PC-3 (cell line): ENCODE results near the gene ITGAE. TPM values are rescaled to one million over a fixed set of nuclear protein-coding genes. Genes with fewer than 3 reads are reported as not detected.

ENCODE experiments used
- ATAC-seq: fragments of 200-7000 bp; cut with Tn5 transposase; 2 replicates; pipeline ENCODE4 v1.9.1; 2020; ENCODE audit warnings: mild to moderate bottlenecking, moderate library complexity
- BruUV-seq: library from RNA; stranded (reverse); fragments of 400-500 nt; replicated peaks from 2 replicates; lab custom pipeline; 2021; lab: Mats Ljungman, UMichigan
- CTCF ChIA-PET: fragments of 300-600 bp; sonication (Branson Sonifier 250); formaldehyde crosslinking; loops from one replicate; lab custom pipeline; 2022; ENCODE audit warnings: antibody characterized with exemption; lab: Charles Lee
- POLR2A ChIA-PET: fragments of 300-600 bp; sonication (Branson Sonifier 250); formaldehyde crosslinking; loops from one replicate; lab custom pipeline; 2022; ENCODE audit warnings: antibody characterized with exemption; ENCODE audit not compliant: unreplicated experiment; lab: Charles Lee
- DNase-seq: peaks from one replicate; pipeline ENCODE4 v3.0.0-alpha.2; 2015
- H2AFZ ChIP-seq: fragments of 300-600 bp; sonication (generic); 2 replicates; pipeline ENCODE4 v1.6.0; 2016; ENCODE audit warnings: antibody characterized with exemption, low read length
- H3F3A ChIP-seq: fragments of 300-600 bp; sonication (generic); one replicate; pipeline ENCODE4 v1.6.0; 2017; ENCODE audit warnings: antibody characterized with exemption, low read length, control low read depth, mild to moderate bottlenecking; ENCODE audit not compliant: unreplicated experiment
- H3K27ac ChIP-seq: fragments of 300-600 bp; sonication (generic); 2 replicates; pipeline ENCODE4 v1.5.1; 2016; ENCODE audit warnings: mild to moderate bottlenecking, low read length
- H3K27me3 ChIP-seq: fragments of 300-600 bp; sonication (generic); 2 replicates; pipeline ENCODE4 v1.6.1; 2016; ENCODE audit warnings: low read length, mixed read lengths
- H3K36me3 ChIP-seq: fragments of 300-600 bp; sonication (generic); 2 replicates; pipeline ENCODE4 v1.6.1; 2016; ENCODE audit warnings: low read depth, mixed run types, low read length, mixed read lengths
- H3K4me1 ChIP-seq: fragments of 300-600 bp; sonication (generic); 2 replicates; pipeline ENCODE4 v1.5.1; 2016; ENCODE audit warnings: low read length; ENCODE audit not compliant: insufficient read depth
- H3K4me2 ChIP-seq: fragments of 300-600 bp; sonication (generic); 2 replicates; pipeline ENCODE4 v1.6.0; 2016; ENCODE audit warnings: low read length
- H3K4me3 ChIP-seq: fragments of 300-600 bp; sonication (generic); 2 replicates; pipeline ENCODE4 v1.5.1; 2016; ENCODE audit warnings: mild to moderate bottlenecking, low read length, mixed read lengths
- H3K79me2 ChIP-seq: fragments of 300-600 bp; sonication (generic); 2 replicates; pipeline ENCODE4 v1.6.1; 2017; ENCODE audit warnings: low read length, mixed read lengths
- H3K9ac ChIP-seq: fragments of 300-600 bp; sonication (generic); 2 replicates; pipeline ENCODE4 v1.6.0; 2016; ENCODE audit warnings: mild to moderate bottlenecking, low read length
- H3K9me2 ChIP-seq: fragments of 300-600 bp; sonication (generic); replicated peaks from 2 replicates; pipeline ENCODE4 v1.6.1; 2016; ENCODE audit warnings: mixed run types, low read length, mixed read lengths
- H3K9me3 ChIP-seq: fragments of 300-600 bp; sonication (generic); 2 replicates; pipeline ENCODE4 v1.6.1; 2016; ENCODE audit warnings: low read length, mixed read lengths
- H4K20me1 ChIP-seq: fragments of 300-600 bp; sonication (generic); 2 replicates; pipeline ENCODE4 v1.6.1; 2016; ENCODE audit warnings: low read length, mixed read lengths
- EZH2 ChIP-seq: fragments of 300-600 bp; sonication (generic); IDR thresholded peaks from one replicate; pipeline ENCODE4 v1.6.1; 2017; ENCODE audit warnings: antibody characterized with exemption, mild to moderate bottlenecking, low read length; ENCODE audit not compliant: unreplicated experiment
- EZH2phosphoT487 ChIP-seq: fragments of 300-600 bp; sonication (generic); IDR thresholded peaks from 2 replicates; pipeline ENCODE4 v1.6.1; 2018; ENCODE audit warnings: mild to moderate bottlenecking, antibody characterized with exemption, low read length, borderline replicate concordance
- intact Hi-C: fragments of 100-400 bp; cut with micrococcal nuclease; formaldehyde crosslinking; loops from 2 replicates; pipeline ENCODE4 v1.9.0; 2023
- total RNA-seq: library from RNA; depleted of rRNA; stranded (reverse); fragments of >200 nt; gene quantifications from 2 replicates; pipeline ENCODE4 v1.2.3, GENCODE V29; 2014
- TF ChIP-seq, protein P1 (sequence below): fragments of 300-600 bp; sonication (generic); conservative IDR thresholded peaks from 2 replicates; pipeline ENCODE4 v1.5.1; 2017; ENCODE audit warnings: antibody characterized with exemption, low read depth, mild to moderate bottlenecking, low read length

Gene ITGAE
- total RNA-seq, 1 experiment from 2014 or later, result 42.0 TPM

GRCh38 chr17:3699951-3700350, 101.0 kb downstream of the ITGAE start:
- no peaks in the 10 kb centered on the region for H3K9me3 ChIP-seq
- H3K27ac ChIP-seq, result no peak overlapping the region
- CTCF ChIA-PET, result no interaction called here

DNA sequence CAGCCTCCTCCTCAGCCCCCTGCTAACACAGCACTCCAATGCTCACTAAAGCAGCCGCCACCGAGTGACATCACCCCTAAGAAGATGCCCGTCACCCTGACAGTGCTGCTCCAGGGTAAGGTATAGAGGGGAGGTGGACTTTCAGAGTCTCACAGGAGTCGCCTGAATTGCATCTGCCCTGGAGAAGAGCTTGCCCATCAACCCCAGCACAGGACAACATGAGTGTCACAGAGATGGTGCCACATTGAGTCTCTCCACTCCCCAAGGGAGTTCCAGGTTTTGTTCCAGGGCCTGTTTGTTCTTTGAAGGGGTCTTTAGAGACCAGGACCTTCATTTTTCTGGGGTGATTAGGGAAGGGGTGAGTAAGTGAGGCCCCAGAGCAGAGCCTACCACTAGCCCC, 102.8 kb downstream of the ITGAE start:
- intact Hi-C loops, result no loop called here
- 0 out of 2 replicates have a peak, but pooled peaks cover 4% of the 10 kb centered on the region for H3K79me2 ChIP-seq
- no peak overlapping the region for H3K27ac ChIP-seq
- no TSS peak for BruUV-seq
- no peaks in the 10 kb centered on the region for H3K9me2 ChIP-seq
- H3K9me3 ChIP-seq, result no peaks in the 10 kb centered on the region
- POLR2A ChIA-PET, result no interaction called here
- H3F3A ChIP-seq, result no peaks in the 10 kb centered on the region
- no peaks in the 10 kb centered on the region for H4K20me1 ChIP-seq
- H3K27me3 ChIP-seq, result no peaks in the 10 kb centered on the region
- H3K4me2 ChIP-seq, result no peak overlapping the region
- H2AFZ ChIP-seq, result no peak overlapping the region
- TF ChIP-seq EZH2phosphoT487 (no peak), EZH2 (no peak)
- TF ChIP-seq, protein P1, sequence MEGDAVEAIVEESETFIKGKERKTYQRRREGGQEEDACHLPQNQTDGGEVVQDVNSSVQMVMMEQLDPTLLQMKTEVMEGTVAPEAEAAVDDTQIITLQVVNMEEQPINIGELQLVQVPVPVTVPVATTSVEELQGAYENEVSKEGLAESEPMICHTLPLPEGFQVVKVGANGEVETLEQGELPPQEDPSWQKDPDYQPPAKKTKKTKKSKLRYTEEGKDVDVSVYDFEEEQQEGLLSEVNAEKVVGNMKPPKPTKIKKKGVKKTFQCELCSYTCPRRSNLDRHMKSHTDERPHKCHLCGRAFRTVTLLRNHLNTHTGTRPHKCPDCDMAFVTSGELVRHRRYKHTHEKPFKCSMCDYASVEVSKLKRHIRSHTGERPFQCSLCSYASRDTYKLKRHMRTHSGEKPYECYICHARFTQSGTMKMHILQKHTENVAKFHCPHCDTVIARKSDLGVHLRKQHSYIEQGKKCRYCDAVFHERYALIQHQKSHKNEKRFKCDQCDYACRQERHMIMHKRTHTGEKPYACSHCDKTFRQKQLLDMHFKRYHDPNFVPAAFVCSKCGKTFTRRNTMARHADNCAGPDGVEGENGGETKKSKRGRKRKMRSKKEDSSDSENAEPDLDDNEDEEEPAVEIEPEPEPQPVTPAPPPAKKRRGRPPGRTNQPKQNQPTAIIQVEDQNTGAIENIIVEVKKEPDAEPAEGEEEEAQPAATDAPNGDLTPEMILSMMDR, result no peak
- no peak for DNase-seq
- H3K36me3 ChIP-seq, result no peaks in the 10 kb centered on the region
- H3K9ac ChIP-seq, result no peak overlapping the region
- CTCF ChIA-PET, result no interaction called here
- no peak overlapping the region for H3K4me3 ChIP-seq
- peaks cover 4% of the 10 kb centered on the region; the same call in 1 of the 2 replicates for H3K4me1 ChIP-seq
- ATAC-seq, result no peak

More at GRCh38 chr17:3699951-3700350, 101.0 kb downstream of the ITGAE start:
- Histone ChIP-seq H3K9ac (no peak overlapping the region), H3K36me3 (no peaks in the 10 kb centered on the region), H3K4me1 (0 out of 2 replicates have a peak, but pooled peaks cover 4% of the 10 kb centered on the region), H3K79me2 (no peaks in the 10 kb centered on the region), H2AFZ (no peak overlapping the region), H3F3A (no peaks in the 10 kb centered on the region), H3K27me3 (no peaks in the 10 kb centered on the region), H4K20me1 (no peaks in the 10 kb centered on the region), H3K9me2 (no peaks in the 10 kb centered on the region), H3K4me2 (no peak overlapping the region), H3K4me3 (no peak overlapping the region)
- no peak for ATAC-seq
- POLR2A ChIA-PET, result no interaction called here
- DNase-seq, result no peak
- TF ChIP-seq EZH2phosphoT487 (no peak), EZH2 (no peak)
- TF ChIP-seq, protein P1, result no peak
- intact Hi-C loops, result no loop called here
- no TSS peak for BruUV-seq

GRCh38 chr17:3697103-3697476, 103.9 kb downstream of the ITGAE start:
- Histone ChIP-seq H3K9ac (no peak overlapping the region), H3K9me2 (no peaks in the 10 kb centered on the region), H3K79me2 (0 out of 2 replicates have a peak, but pooled peaks cover 4% of the 10 kb centered on the region), H3K36me3 (no peaks in the 10 kb centered on the region), H3K9me3 (no peaks in the 10 kb centered on the region), H3K27me3 (no peaks in the 10 kb centered on the region), H3F3A (no peaks in the 10 kb centered on the region), H3K4me2 (no peak overlapping the region), H3K27ac (no peak overlapping the region), H3K4me3 (no peak overlapping the region), H2AFZ (no peak overlapping the region), H3K4me1 (peaks cover 4% of the 10 kb centered on the region; the same call in 1 of the 2 replicates), H4K20me1 (no peaks in the 10 kb centered on the region)
- DNase-seq (no peak), ATAC-seq (no peak)
- BruUV-seq, result no TSS peak
- TF ChIP-seq EZH2phosphoT487, result no peak
- TF ChIP-seq EZH2, result no peak
- TF ChIP-seq, protein P1, result no peak
- ChIA-PET CTCF (no interaction called here), POLR2A (no interaction called here)
- intact Hi-C loops, result no loop called here
